Dendritic cell treated with granulocyte-macrophage colony-stimulating factor and Interleukin-4, amounts not matched to agents 40 ng/mL and 50 ng/mL, for 4 days (primary cell): ENCODE measurements around the gene COL4A2.

Source experiments
- H3K27ac Mint-ChIP-seq: one replicate; pipeline ENCODE4 v1.8.0; 2022; ENCODE audit warnings: mild to moderate bottlenecking, mixed read lengths
- H3K27me3 Mint-ChIP-seq: one replicate; pipeline ENCODE4 v1.8.0; 2022; ENCODE audit warnings: mild to moderate bottlenecking, mixed read lengths
- H3K36me3 Mint-ChIP-seq: one replicate; pipeline ENCODE4 v1.8.0; 2022; ENCODE audit warnings: low read depth, mixed read lengths
- H3K4me1 Mint-ChIP-seq: one replicate; pipeline ENCODE4 v1.8.0; 2022; ENCODE audit warnings: low read depth, mixed read lengths
- H3K4me3 Mint-ChIP-seq: one replicate; pipeline ENCODE4 v1.8.0; 2022; ENCODE audit warnings: mild to moderate bottlenecking, moderate library complexity, mixed read lengths
- H3K9me3 Mint-ChIP-seq: one replicate; pipeline ENCODE4 v1.8.0; 2022; ENCODE audit warnings: mixed read lengths
- intact Hi-C: fragments of 100-400 bp; cut with micrococcal nuclease; formaldehyde crosslinking; loops from one replicate; pipeline ENCODE4 v1.15.0; 2022

Gene COL4A2

GRCh38 chr13:110372676-110373075 lies 65.6 kb downstream of the COL4A2 start:
- Mint-ChIP-seq H3K27me3 (peaks cover 11% of the 10 kb centered on the region), H3K4me1 (no peaks in the 10 kb centered on the region)

GRCh38 chr13:110373617-110374016 lies 66.5 kb downstream of the COL4A2 start:
- Mint-ChIP-seq H3K27me3 (peaks cover 11% of the 10 kb centered on the region), H3K36me3 (no peaks in the 10 kb centered on the region)
- intact Hi-C loops, result no loop called here

More at GRCh38 chr13:110372676-110373075, 65.6 kb downstream of the COL4A2 start:
- intact Hi-C loops, result no loop called here
- Mint-ChIP-seq H3K4me3 (no peak overlapping the region), H3K36me3 (no peaks in the 10 kb centered on the region), H3K27ac (no peak overlapping the region), H3K9me3 (no peaks in the 10 kb centered on the region)

GRCh38 chr13:110374431-110375370 lies 67.6 kb downstream of the COL4A2 start:
- peaks cover 11% of the 10 kb centered on the region for H3K27me3 Mint-ChIP-seq
- intact Hi-C loops, result no loop called here
- H3K4me3 Mint-ChIP-seq, result no peak overlapping the region
- no peak overlapping the region for H3K27ac Mint-ChIP-seq
- no peaks in the 10 kb centered on the region for H3K36me3 Mint-ChIP-seq
- no peaks in the 10 kb centered on the region for H3K9me3 Mint-ChIP-seq
- no peaks in the 10 kb centered on the region for H3K4me1 Mint-ChIP-seq

More at GRCh38 chr13:110373617-110374016, 66.5 kb downstream of the COL4A2 start:
- no peak overlapping the region for H3K4me3 Mint-ChIP-seq
- no peaks in the 10 kb centered on the region for H3K9me3 Mint-ChIP-seq
- no peaks in the 10 kb centered on the region for H3K4me1 Mint-ChIP-seq
- no peak overlapping the region for H3K27ac Mint-ChIP-seq

- Mint-ChIP-seq H3K27me3 (peaks cover 11% of the 10 kb centered on the region), H3K27ac (no peak overlapping the region), H3K4me3 (no peak overlapping the region), H3K36me3 (no peaks in the 10 kb centered on the region), H3K4me1 (no peaks in the 10 kb centered on the region), H3K9me3 (peaks cover 8% of the 10 kb centered on the region)
- intact Hi-C loops, result no loop called here
Measured at GRCh38 chr13:110376120-110376519, 69.0 kb downstream of the COL4A2 start.

- intact Hi-C loops, result no loop called here
Measured at GRCh38 chr13:110377178-110377825, 70.2 kb downstream of the COL4A2 start.

GRCh38 chr13:110377826-110378201 lies 70.7 kb downstream of the COL4A2 start:
- Mint-ChIP-seq H3K27ac (no peak overlapping the region), H3K36me3 (no peaks in the 10 kb centered on the region), H3K9me3 (peaks cover 12% of the 10 kb centered on the region), H3K4me1 (no peaks in the 10 kb centered on the region), H3K4me3 (no peak overlapping the region), H3K27me3 (peaks cover 4% of the 10 kb centered on the region)
- intact Hi-C loops, result no loop called here

More at GRCh38 chr13:110377178-110377825, 70.2 kb downstream of the COL4A2 start:
- H3K9me3 Mint-ChIP-seq, result peaks cover 12% of the 10 kb centered on the region
- H3K27me3 Mint-ChIP-seq, result peaks cover 4% of the 10 kb centered on the region
- H3K36me3 Mint-ChIP-seq, result no peaks in the 10 kb centered on the region
- H3K4me1 Mint-ChIP-seq, result no peaks in the 10 kb centered on the region
- H3K27ac Mint-ChIP-seq, result no peak overlapping the region
- no peak overlapping the region for H3K4me3 Mint-ChIP-seq

GRCh38 chr13:110379358-110379757 lies 72.3 kb downstream of the COL4A2 start:
- Mint-ChIP-seq H3K4me1 (no peaks in the 10 kb centered on the region), H3K36me3 (no peaks in the 10 kb centered on the region), H3K9me3 (peaks cover 12% of the 10 kb centered on the region), H3K27me3 (peaks cover 6% of the 10 kb centered on the region), H3K4me3 (no peak overlapping the region), H3K27ac (no peak overlapping the region)
- intact Hi-C loops, result no loop called here

GRCh38 chr13:110379905-110380341 lies 72.8 kb downstream of the COL4A2 start:
- intact Hi-C loops, result no loop called here
- Mint-ChIP-seq H3K27ac (no peak overlapping the region), H3K9me3 (peaks cover 12% of the 10 kb centered on the region), H3K4me3 (no peak overlapping the region), H3K27me3 (peaks cover 4% of the 10 kb centered on the region), H3K4me1 (no peaks in the 10 kb centered on the region), H3K36me3 (no peaks in the 10 kb centered on the region)

GRCh38 chr13:110380359-110381028 lies 73.4 kb downstream of the COL4A2 start:
- no peak overlapping the region for H3K4me3 Mint-ChIP-seq
- peaks cover 4% of the 10 kb centered on the region for H3K27me3 Mint-ChIP-seq
- intact Hi-C loops, result no loop called here
- H3K4me1 Mint-ChIP-seq, result no peaks in the 10 kb centered on the region
- H3K27ac Mint-ChIP-seq, result no peak overlapping the region
- peaks cover 12% of the 10 kb centered on the region for H3K9me3 Mint-ChIP-seq
- H3K36me3 Mint-ChIP-seq, result no peaks in the 10 kb centered on the region

GRCh38 chr13:110381029-110381360 lies 73.9 kb downstream of the COL4A2 start:
- H3K4me1 Mint-ChIP-seq, result no peaks in the 10 kb centered on the region
- H3K36me3 Mint-ChIP-seq, result no peaks in the 10 kb centered on the region
- no peak overlapping the region for H3K4me3 Mint-ChIP-seq
- peaks cover 12% of the 10 kb centered on the region for H3K9me3 Mint-ChIP-seq
- H3K27me3 Mint-ChIP-seq, result peaks cover 4% of the 10 kb centered on the region
- H3K27ac Mint-ChIP-seq, result no peak overlapping the region
- intact Hi-C loops, result no loop called here

GRCh38 chr13:110382229-110382628 lies 75.1 kb downstream of the COL4A2 start:
- Mint-ChIP-seq H3K27me3 (peaks cover 10% of the 10 kb centered on the region), H3K4me3 (no peak overlapping the region), H3K27ac (no peak overlapping the region), H3K4me1 (no peaks in the 10 kb centered on the region), H3K9me3 (peaks cover 12% of the 10 kb centered on the region), H3K36me3 (no peaks in the 10 kb centered on the region)
- intact Hi-C loops, result no loop called here

- Mint-ChIP-seq H3K4me3 (no peak overlapping the region), H3K36me3 (no peaks in the 10 kb centered on the region), H3K27me3 (peaks cover 16% of the 10 kb centered on the region), H3K9me3 (peaks cover 12% of the 10 kb centered on the region), H3K4me1 (no peaks in the 10 kb centered on the region), H3K27ac (no peak overlapping the region)
- intact Hi-C loops, result no loop called here
Measured at GRCh38 chr13:110382830-110383229, 75.7 kb downstream of the COL4A2 start.

- no peak overlapping the region for H3K27ac Mint-ChIP-seq
- intact Hi-C loops, result no loop called here
- peaks cover 43% of the 10 kb centered on the region for H3K27me3 Mint-ChIP-seq
- no peak overlapping the region for H3K4me3 Mint-ChIP-seq
- H3K4me1 Mint-ChIP-seq, result no peaks in the 10 kb centered on the region
- H3K9me3 Mint-ChIP-seq, result peaks cover 7% of the 10 kb centered on the region
- H3K36me3 Mint-ChIP-seq, result no peaks in the 10 kb centered on the region
Measured at GRCh38 chr13:110387451-110388107, 80.5 kb downstream of the COL4A2 start.
